Prostate gland (tissue), 2 donors: ENCODE data around the gene ETV5.

ENCODE experiments used
- POLR2AphosphoS5 ChIP-seq: sonication (generic); formaldehyde crosslinking; IDR thresholded peaks from one replicate; pipeline ENCODE4 v1.6.1; 2017; ENCODE audit warnings: antibody characterized with exemption
- TF ChIP-seq, protein P1 (sequence below), 4 experiments: fragments of 200-600 bp in 2 of 4; fragments of 450-650 bp in 2 of 4; sonication (generic) in 2 of 4; IDR thresholded peaks; 1 replicate in 3 of 4; 2 replicates in 1 of 4; pipeline ENCODE4 v1.5.1; 2016 to 2019; ENCODE audit warnings: antibody characterized with exemption in 4 of 4, mild to moderate bottlenecking in 2 of 4, moderate library complexity in 2 of 4

DNA sequence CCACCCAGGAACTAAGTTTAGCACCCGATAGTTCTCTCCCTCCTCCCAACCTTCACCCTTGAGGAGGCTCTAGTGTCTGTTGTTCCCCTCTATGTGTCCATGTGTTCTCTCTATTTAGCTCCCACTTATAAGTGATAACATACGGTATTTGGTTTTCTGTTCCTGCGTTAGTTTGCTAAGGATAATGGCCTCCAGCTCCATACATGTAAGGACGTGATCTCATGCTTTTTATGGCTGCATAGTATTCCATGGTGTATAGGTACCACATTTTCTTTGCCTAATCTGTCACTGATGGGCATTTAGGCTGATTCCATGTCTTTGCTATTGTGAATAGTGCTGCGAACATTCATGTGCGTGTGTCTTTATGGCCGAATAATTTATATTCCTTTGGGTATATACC is 104.2 kb downstream of the ETV5 start:
- TF ChIP-seq, protein P1, sequence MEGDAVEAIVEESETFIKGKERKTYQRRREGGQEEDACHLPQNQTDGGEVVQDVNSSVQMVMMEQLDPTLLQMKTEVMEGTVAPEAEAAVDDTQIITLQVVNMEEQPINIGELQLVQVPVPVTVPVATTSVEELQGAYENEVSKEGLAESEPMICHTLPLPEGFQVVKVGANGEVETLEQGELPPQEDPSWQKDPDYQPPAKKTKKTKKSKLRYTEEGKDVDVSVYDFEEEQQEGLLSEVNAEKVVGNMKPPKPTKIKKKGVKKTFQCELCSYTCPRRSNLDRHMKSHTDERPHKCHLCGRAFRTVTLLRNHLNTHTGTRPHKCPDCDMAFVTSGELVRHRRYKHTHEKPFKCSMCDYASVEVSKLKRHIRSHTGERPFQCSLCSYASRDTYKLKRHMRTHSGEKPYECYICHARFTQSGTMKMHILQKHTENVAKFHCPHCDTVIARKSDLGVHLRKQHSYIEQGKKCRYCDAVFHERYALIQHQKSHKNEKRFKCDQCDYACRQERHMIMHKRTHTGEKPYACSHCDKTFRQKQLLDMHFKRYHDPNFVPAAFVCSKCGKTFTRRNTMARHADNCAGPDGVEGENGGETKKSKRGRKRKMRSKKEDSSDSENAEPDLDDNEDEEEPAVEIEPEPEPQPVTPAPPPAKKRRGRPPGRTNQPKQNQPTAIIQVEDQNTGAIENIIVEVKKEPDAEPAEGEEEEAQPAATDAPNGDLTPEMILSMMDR (IDR thresholded peaks at IDR 0.05): no peak
- no peak for TF ChIP-seq POLR2AphosphoS5
